NCI-H526 treated with DMSO at 0.1 percent for 48 hours (cell line): ENCODE results near the gene ECM1.
A peak's percentile ranks its signal among the peaks of the same experiment; 100 is the strongest.

Experiments
- DNase-seq: peaks from one replicate; lab custom pipeline; 2025; lab: John Stamatoyannopoulos, UW

Gene ECM1

GRCh38 chr1:150545486-150546032 is 37.6 kb downstream of the ECM1 start:
- DNase-seq, result no peak

- DNase-seq, result no peak
These were observed 38.5 kb downstream of the ECM1 start for GRCh38 chr1:150546294-150546937.

- DNase-seq, result no peak
These were observed 40.4 kb downstream of the ECM1 start for GRCh38 chr1:150548324-150548631.

GRCh38 chr1:150548632-150549495 is 41.0 kb downstream of the ECM1 start, which contains the start of gene ADAMTSL4:
Gene ADAMTSL4 (plus strand): TSS chr1:150549408. CDS start chr1:150552289, 2,881 bp downstream.
- peak; percentile 72 for DNase-seq

- DNase-seq, result no peak
These were observed 41.8 kb downstream of the ECM1 start for GRCh38 chr1:150549496-150550221.

GRCh38 chr1:150550222-150551050 is 42.5 kb downstream of the ECM1 start:
- no peak for DNase-seq

- no peak for DNase-seq
These were observed 43.3 kb downstream of the ECM1 start for GRCh38 chr1:150551051-150551783.

GRCh38 chr1:150551784-150552127 is 43.8 kb downstream of the ECM1 start:
- no peak for DNase-seq

GRCh38 chr1:150552128-150552910 is 44.4 kb downstream of the ECM1 start:
- no peak for DNase-seq

GRCh38 chr1:150552911-150553289 is 45.0 kb downstream of the ECM1 start:
- DNase-seq, result no peak

- DNase-seq, result no peak
These were observed 45.6 kb downstream of the ECM1 start for GRCh38 chr1:150553392-150554085.

- DNase-seq, result no peak
These were observed 46.2 kb downstream of the ECM1 start for GRCh38 chr1:150554086-150554452.

GRCh38 chr1:150555198-150555970 is 47.5 kb downstream of the ECM1 start:
- no peak for DNase-seq

- DNase-seq, result no peak
These were observed 48.3 kb downstream of the ECM1 start for GRCh38 chr1:150555971-150556865.

- no peak for DNase-seq
These were observed 49.2 kb downstream of the ECM1 start for GRCh38 chr1:150557065-150557600.

GRCh38 chr1:150557813-150558212 is 49.9 kb downstream of the ECM1 start:
- DNase-seq, result no peak

GRCh38 chr1:150558303-150558704 is 50.4 kb downstream of the ECM1 start:
- no peak for DNase-seq
